Measurements from ENCODE around the gene CNPY3.
"Not testable (repeated sequence)": the region's sequence is repeated elsewhere in the genome, so short reads cannot be mapped to it uniquely, and the experiment has no call there.

DNA sequence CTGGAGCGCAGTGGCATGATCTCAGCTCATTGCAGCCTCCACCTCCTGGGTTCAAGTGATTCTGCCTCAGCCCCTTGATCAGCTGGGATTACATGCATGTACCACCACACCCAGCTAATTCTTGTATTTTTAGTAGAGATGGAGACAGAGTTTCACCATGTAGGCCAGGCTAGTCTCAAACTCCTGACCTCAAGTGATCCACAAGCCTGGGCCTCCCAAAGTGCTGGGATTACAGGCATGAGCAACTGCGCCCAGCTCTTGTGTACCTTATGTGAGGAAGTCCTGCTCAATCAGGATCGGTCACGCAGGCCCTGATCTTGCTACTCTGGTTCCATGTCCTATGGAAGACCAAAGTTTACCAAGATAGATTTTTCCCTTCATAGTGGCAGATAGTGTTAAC is 41.1 kb upstream of the CNPY3 start:
- not testable (repeated sequence) for TF ChIP-seq EZH2 (IDR thresholded peaks at IDR 0.05; ENCODE audit: borderline replicate concordance, low read depth, low read length, severe bottlenecking); CTCF (IDR thresholded peaks at IDR 0.05; ENCODE audit: borderline replicate concordance, extremely low read depth, low read length, poor library complexity, severe bottlenecking)
